Fibroblast of mammary gland (primary cell): ENCODE results near the gene TMEM17.
"Not testable (repeated sequence)": the region's sequence is repeated elsewhere in the genome, so short reads cannot be mapped to it uniquely, and the experiment has no call there.

Experiments
- DNase-seq: peaks from one replicate; pipeline ENCODE4 v3.0.0-alpha.2; 2010; ENCODE audit warnings: low read depth
- H3K4me3 ChIP-seq: 2 replicates; pipeline ENCODE4 v1.5.1; 2011; ENCODE audit warnings: low read depth, mild to moderate bottlenecking, low read length, moderate library complexity; ENCODE audit not compliant: control insufficient read depth
- CTCF ChIP-seq: conservative IDR thresholded peaks from 2 replicates; pipeline ENCODE4 v1.5.1; 2011; ENCODE audit warnings: low read depth, low read length, inconsistent platforms; ENCODE audit not compliant: control insufficient read depth, insufficient read depth

The TMEM17 gene

GRCh38 chr2:62527478-62528210 is 21.6 kb upstream of the TMEM17 start:
- TF ChIP-seq CTCF = no peak
- DNase-seq = no peak
- no peak overlapping the region for H3K4me3 ChIP-seq

- no peak for TF ChIP-seq CTCF
- no peak for DNase-seq
- no peak overlapping the region for H3K4me3 ChIP-seq
Observed at GRCh38 chr2:62526531-62527381, 20.8 kb upstream of the TMEM17 start.

- H3K4me3 ChIP-seq = no peak overlapping the region
- TF ChIP-seq CTCF = no peak
- no peak for DNase-seq
Observed at GRCh38 chr2:62525549-62526269, 19.7 kb upstream of the TMEM17 start.

- no peak overlapping the region for H3K4me3 ChIP-seq
- peak; percentile 61 for DNase-seq
- TF ChIP-seq CTCF = no peak
Observed at GRCh38 chr2:62524293-62524941, 18.4 kb upstream of the TMEM17 start.

- H3K4me3 ChIP-seq, DNase-seq: not testable (repeated sequence)
Observed at GRCh38 chr2:62521061-62521460, 15.1 kb upstream of the TMEM17 start.

GRCh38 chr2:62512384-62512783 is 6.4 kb upstream of the TMEM17 start:
- H3K4me3 ChIP-seq = no peak overlapping the region
- TF ChIP-seq CTCF = no peak
- no peak for DNase-seq
